Right forelimb (tissue), 1 donor: ENCODE measurements around the gene HES1.
"Not testable (repeated sequence)": the region's sequence is repeated elsewhere in the genome, so short reads cannot be mapped to it uniquely, and the experiment has no call there.

Experiments used
- DNase-seq: peaks from one replicate; pipeline ENCODE4 v3.0.0-alpha.2; 2018

HES1 gene

DNA sequence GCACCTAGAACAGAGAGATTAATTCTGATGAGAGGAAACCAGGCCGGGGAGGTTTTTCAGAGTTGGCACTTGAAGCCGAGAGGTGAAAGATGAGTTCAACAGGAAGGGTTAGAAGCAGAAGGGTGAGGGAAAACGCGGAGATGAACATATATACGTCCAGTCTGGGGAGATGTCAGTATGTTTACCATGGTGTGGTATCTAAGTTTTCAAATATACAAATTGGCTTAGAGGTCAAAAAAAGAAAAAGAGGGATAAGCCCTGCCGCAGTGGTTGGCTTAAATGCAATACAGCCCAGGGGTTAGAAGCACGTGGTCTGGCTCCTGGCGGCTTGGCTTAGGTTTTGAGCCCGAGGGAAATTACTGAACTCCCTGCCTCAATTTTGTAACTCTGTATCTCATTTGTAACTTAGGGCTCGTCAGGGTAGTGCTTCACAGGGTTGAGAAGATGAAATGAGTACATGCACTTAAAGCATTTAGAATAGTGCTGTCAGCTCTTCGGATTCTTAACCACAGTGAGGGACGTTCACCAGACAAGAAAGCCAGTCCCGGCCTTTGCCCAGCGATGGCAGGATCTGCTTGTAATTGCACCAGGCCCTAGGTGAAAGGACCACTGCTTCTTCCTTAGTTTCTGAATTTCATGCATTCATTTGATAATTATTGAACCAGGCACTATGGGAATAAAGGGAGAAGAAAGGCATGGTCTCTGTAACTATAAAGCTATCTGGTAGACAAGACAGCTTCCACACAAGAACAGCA, 6.4 kb downstream of the HES1 start:
- no peak for DNase-seq

DNA sequence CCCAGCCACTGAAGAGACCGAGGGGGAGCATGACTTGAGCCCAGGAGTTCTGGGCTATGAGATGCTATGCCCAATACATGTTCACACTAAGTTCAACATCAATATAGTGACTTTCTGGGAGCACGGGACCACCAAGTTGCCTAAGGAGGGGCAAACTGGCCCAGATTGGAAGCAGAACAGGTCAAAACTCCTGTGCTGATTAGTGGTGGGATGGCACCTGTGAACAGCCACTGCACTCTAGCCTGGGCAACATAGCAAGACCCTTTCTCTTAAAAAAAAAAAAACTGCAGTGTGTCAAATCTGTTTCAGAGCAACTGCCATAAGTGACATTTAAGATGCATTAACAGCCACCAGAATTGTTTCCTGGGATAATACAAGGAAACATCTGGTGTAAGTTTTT, 9.8 kb downstream of the HES1 start:
- DNase-seq = no peak

DNA sequence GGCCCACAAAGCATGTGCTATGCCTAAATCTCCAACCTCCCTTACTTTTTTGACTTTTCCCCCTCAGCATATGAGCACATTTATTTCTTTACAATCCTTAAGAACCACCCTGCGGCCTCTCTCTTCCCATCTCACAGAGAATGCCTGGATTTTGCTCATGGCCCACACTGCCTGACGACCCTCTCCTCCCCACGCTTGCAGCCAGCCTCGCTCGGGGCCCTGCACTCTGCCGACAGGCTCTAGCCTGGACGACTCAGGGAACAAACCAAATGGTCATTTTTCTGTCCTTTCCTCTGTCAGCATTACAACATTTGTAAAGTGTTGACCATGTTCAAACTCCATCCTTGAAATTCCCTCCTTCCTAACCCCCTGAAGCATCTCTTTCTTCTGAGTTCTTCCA, 11.7 kb downstream of the HES1 start:
- no peak for DNase-seq

DNA sequence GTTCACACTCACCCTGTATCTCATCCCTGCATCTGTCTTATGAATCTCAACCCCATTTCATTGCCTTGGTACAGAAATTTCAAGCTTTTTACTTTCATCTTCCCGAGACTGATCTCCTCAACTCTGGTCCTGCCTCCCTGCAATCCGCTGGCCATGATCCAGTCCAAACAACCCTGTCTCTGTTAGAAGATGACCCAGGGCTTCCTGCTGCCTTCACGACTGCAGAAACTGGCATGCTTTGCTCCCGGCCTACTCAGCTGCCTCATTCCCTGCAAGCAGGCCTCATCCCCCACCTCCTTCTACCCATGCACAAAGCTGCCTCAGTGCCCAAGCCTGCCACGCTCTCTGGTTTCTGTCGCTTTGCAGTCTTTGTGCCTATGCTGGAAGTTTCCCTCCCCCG, 12.4 kb downstream of the HES1 start:
- DNase-seq = no peak

DNA sequence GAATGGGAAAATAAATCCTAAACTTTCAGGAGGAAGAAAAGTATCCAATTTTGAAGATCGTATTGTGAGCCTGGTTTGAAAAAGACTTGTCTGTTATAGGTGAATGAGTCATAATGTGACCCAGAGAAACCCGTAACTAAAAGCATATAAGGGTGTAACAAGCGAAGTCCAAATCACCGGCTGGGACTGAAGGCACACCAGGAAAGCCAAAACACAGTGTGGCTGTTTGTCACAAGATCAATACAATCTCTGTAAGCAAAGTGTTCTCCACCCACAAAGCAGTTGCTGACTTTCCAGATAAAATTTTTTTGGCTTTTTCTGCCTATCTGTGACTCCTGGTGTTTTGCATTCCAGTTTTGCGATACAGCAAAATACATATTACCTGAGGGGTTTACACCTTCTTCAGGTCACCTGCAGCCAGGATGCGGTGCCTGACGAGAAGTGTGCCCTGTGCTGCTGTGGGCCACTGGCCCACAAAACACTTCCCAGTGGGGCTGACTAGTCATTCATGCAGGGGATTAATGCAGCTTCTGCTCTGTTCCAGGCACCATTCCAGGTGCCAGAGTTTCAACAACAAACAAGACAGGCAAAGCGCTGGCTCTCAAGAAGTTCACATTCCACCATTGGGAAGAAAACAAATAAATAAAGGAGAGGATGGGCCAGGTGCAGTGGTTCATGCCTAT, 14.4 kb downstream of the HES1 start:
- DNase-seq = no peak

DNA sequence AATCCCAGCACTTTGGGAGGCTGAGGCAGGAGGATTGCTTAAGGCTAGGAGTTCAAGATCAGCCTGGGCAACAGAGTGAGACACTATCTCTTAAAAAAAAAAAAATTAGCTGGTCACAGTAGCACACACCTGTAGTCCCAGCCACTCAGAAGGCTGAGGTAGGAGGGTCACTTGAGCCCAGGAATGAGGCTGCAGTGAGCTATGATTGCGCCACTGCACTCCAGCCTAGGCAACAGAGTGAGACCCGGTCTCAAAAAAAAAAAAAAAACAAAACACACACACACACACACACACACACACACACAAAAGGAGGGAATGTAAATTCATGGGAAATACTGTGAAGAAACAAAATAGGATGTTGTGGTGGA, 15.0 kb downstream of the HES1 start:
- not testable (repeated sequence) for DNase-seq

DNA sequence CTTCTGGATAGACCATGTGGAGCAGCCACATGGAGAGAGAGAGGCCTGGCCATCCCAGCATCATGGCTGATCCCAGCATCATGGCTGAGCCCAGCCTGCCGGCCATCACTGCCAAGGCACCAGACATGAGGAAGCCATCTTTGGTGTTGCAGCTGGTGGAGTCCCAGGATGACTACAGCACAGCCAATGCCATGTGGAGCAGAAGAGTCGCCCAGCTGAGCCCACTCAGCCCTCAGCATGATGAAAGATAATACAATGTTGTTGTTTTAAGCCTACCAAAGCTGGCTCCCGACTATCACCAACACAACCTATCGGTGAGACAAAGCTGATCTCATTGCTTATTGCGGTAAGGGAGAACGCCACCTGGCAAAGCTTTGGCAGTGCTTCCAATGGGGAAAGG, 18.4 kb downstream of the HES1 start:
- DNase-seq = no peak

DNA sequence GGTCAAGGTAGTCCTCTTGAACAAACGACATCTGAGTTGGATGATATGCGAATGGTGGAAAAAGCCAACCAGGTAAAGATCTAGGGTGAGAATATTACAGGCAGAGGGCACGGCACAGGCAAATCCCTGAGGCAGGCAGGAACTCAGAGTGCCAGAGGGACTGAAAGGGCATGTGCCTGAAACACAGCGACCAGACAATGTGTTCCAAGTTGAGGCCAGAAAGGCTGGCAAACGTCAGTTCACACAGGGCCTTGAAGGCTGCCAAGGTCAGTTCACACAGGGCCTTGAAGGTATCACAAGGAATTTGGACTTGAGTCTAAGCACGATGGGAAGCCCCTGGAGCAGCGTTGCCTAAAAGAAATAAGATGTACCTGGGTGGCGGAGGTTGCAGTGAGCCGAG, 20.1 kb downstream of the HES1 start:
- no peak for DNase-seq

DNA sequence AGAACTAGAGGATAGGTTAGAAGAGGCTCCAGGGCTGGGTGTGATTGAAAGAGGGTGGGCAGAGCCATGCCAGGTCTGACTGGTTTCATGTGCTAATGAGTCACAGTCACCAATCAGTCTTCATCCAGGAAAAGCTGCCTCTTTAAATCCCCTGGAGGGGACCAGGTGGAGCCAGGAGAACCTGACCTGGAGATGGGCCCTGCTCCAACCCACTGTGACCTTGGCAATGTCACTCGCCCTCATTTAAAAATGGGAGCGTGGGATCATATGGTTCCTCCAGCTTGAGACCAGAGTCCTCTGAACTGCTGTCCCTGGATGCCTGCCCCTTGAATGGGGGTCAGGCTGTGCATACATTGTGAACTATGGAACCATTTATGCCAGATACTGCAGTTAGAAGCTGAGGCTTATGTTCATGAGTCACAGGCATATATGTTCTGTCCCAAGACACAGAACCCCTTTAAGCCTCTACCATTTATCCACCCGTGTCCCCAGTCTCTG, 23.0 kb downstream of the HES1 start:
- DNase-seq = no peak

DNA sequence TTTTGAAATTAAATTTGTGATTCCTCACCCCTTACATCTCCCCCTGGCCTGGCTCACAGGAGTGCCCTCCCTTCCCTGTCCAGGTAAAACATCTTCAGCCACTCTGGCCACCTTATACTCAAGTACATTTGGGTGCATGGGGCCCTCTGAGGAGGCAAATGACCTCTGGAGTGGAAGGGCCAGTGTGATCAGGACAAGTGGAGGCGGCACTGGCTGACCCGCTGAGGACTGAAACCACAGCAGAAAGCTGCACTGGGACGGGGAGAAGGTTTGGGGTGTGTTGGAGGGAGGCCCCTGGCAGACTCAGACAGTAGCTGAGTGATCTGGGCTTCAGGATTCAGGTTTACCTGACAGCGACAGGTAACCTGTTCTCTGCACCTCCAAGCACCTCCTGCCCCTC, 24.2 kb downstream of the HES1 start:
- DNase-seq = no peak

DNA sequence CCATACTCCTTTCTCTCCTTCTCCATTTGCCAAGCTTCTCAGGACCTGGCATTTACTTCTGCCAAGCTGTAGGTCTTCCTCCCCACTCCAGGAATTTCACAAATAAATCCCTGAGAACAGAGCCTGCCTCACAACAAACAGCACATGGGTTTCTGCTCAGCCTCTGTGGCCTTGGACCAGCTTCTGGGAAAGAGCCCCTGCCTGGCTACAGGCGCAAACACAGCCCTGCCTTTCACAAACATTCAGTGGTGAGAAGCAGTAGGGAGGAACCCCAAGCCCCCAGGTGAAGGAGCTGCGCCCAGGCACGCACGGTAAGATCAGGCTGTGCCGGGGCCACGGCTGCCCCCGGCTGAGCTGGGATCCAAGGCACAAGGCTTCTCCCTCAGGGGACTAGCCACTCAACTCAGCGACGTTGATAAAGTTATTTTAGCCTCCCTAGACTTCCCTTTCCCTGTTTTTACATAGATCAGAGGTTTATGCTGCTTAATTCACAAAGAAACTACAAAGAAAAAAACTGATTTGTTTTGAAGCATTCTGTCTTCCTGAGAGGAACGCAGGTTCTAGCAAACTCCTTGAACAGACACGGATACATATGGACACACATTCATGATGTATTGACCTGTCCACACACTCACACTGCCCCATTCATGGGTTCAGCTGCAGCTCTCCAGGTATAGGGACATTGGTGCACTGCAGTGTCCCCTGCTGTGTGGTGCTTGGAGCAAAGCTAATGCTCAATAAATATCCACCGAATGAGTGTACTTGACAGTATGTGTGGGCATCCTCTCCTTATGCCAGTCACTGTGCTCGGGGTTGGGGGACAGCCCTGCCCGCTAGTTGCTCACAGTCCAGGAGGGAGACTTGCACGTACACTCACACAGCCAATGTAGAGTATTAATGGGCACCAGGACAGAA, 25.4 kb downstream of the HES1 start:
- DNase-seq = peak; percentile 68

DNA sequence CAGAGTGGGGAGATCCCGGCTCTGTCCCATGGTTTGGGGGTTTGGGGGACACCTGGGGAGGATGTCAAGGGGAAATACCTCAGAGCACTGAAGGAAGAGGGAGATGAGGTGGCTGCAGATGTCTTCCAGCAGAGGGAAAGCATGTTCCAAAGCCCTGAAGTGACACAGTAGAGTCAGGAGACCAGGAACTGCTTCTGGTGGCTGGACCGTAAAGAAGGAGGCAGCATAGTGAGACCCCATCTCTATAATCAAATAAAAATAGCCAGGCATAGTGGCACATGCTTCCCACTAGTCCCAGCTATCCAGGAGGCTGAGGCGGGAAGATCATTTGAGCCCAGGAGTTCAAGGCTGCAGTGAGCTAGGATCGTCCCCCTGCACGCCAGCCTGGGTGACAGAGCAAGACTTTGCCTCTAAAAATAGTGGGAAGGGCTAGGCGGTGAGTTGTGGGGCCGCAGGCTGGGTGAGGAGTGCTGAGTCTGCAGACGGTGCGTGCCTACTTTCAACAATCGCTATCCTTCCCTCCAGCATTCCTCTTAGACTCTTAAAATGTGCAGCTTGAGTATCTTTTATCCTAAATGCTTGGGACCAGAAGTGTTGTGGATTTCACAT, 26.2 kb downstream of the HES1 start:
- no peak for DNase-seq

DNA sequence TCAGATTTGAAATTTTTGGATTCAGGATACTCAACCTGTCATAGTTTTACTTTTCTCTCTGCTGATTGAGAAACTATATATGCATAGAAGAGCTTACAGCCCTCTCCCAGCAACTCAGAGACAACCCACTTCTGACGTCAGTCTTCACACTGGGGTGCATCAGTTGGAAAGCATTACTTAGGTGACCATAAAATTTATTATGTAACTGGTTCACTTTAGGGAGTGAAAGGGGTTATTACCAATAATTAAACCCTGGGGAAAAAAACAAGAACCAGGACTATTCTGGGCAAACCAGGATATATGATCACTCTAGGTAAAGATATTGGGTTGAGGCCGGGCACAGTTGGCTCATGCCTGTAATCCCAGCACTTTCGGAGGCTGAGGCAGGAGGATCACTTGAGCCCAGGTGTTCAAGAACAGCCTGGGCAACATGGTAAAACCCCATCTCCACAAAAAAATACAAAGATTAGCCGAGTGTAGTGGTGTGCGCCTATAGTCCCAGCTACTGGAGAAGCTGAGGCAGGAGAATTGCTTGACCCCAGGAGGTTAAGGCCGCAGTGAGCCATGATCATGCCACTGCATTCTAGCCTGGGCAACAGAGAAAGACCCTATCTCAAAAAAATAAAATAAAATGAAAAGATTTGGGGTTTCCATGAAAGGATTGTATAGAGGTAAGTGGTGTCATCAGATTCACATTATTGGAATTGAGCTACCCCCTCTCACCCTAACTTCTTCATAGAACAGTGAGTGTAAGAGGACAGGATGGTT, 27.1 kb downstream of the HES1 start:
- no peak for DNase-seq

DNA sequence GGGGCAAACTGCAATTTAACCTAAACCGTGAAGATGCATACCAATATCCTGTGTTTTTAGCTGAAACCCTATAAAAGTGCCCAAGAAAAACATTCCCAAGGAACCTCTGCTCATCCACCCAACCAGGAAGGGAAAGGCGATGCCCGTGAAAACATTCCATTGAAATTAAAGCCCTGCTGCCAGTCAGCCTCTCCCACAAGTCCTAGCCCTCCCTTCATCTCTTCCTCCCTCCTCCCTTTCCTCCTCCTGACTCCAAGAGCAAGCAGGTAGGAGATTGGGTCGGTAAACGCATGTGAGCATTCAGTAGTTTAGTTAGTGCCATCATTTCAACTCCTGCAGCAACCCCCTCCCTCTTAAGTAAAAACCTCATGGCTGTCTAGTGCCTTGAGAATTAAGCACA, 27.7 kb downstream of the HES1 start:
- no peak for DNase-seq

DNA sequence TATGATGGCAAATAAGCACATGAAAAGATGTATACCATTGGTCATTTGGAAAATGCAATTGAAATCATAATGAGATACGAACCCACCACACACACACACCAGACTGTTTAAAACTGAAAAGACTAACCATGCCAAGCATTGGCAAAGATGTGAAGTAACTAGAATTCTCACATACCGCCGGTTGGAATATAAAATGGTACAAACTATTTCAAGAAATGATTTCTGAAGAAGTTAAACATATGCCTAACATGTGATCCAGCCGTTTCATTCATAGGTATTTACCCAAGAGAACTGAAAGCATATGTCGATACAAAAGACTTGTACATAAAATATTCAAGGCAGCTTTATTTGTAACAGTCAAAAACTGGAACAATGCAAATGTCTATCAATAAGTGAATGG, 28.9 kb downstream of the HES1 start:
- DNase-seq = no peak

DNA sequence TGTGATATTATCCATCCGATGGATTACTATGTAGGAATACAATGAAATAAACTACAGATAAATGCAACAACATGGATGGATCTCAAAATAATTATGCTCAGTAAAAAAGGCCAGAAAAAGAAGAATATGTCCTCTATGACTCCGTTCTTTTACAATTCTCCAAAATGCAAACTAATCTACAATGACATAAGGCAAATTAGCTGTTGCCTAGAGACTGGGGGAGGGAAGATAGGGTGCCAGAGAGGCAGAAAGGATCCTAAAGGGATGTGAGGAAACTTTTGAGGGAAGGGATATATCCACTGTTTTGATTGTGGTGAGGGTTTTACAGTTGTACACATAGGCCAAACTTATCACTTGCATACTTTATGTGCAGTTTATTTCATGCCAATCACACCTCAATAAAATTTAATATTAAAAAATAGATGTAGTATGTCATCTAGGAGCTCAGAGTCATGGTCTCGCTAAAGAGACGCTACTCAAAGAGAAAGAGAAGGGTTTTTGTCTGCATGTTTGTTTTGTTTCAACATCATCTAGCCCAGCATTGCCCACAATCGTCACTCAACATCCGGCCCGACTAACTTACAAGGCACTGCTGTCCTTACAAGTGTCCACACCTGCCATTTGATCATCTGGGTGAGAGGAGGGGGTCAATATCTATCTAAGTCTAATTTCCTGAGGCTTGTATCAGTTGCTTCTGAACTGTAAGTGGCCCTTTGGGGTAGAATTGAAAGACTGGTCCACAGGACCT, 29.5 kb downstream of the HES1 start:
- no peak for DNase-seq

DNA sequence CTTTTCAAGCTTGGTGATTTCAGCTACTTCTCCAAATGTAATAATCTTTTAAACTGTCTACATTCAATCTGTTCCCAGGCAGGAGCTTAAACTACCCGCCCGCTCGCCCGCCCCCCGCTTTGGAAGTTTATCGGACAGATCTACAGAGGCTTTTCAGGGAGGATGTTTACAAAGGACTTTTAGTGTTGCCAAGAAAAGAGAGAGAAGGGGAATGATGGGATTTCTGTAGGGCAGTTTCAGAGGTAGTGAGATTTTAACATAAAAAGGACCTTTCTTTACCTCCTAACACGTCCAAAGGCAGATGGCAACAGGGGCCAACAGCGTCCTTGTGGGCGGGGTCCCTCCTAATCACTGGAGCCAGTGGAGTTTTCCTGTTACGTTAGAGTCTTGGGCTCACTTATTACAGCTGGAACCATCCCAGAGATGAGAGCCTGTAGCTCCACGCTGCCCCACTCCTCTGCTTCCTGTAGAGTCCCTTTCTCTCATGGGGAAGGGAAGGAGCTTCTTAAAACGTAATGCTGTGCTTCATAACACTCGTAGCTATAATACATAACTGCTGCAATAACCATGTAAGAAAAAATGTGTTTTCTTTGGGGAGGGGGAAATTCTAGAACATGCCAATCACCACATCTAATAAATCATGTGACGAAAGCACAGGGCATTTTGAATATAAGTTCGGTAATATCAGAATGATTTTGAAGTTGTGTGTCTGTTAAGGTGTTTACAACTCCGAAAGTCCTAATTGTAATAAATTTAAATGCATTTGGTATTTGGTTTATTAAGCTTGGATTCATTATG, 30.9 kb downstream of the HES1 start:
- no peak for DNase-seq

DNA sequence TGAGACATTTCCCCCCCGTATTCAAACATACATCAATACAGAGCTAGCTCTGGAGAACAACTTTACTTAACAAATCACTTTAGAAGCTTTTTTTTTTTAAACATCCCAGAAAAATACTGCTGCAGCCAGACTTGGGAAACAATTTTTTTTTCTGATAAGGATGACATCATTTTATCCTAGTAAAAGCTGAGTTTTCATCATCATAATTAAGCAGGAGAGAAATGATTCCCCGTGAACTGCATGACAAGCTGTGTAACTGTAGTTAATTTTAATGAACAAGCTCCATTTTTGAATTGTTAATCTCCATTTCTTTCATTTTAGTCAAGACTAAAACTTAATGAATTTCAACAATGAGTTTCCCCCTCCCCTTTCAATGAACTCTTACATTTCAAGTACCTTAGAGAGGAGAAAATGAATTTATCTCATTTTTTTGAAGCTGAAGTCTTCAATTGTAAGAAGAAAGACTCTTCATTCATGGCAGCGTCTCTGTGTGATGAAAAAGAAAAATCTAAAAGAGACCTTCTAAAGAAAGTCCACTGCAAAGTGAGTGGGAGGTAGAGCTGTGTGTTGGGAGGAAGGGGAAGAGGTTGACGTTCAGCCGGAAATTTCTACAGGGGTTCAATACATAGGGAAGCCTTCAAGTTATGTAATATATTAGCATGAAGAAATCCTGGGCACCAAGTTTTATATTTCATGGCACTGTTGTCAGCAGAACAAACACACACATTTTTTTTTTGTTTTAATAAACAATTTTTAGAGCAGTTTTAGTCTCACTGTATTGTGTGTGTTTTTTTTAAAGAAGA, 31.7 kb downstream of the HES1 start:
- no peak for DNase-seq

DNA sequence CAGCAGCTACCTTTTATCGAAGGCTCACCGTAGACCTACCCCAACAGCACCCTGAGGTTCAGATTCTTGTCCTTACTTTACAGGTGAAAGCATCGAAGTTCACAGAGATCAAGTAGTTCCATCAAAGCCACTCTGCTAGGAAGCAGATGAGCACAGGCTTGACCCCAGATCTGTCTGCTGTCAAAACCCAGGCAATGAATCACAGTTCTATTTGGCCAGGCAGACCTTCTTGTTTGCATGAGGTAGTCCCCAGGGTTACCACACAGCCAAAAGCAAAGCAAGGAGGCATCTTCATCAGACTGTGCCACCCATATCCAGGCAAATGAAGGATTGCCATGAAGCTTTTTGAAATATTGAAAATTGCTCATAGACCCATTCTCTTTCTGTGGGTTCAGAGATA, 33.0 kb downstream of the HES1 start:
- no peak for DNase-seq

DNA sequence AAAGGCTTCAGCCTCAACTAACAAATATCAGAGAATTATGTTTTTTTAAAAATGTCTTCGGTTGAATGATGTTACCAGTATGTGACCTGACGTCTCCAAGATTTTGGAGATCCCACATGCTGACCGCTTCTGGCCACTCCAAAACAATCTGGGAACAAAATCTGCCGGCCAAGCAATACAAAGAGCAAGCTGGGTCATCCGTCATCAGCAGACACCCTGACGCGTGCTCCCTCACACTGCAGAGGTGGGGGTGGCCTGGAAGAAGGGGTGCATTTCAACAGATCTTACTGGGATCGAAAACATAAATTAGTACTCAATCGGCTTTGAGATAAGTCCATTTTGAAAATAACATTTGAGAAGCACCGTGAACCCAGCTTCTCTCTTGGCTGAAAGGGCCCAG, 33.6 kb downstream of the HES1 start:
- DNase-seq = no peak
